Measurements from ENCODE around the gene OR14A16.

The OR14A16 gene, protein sequence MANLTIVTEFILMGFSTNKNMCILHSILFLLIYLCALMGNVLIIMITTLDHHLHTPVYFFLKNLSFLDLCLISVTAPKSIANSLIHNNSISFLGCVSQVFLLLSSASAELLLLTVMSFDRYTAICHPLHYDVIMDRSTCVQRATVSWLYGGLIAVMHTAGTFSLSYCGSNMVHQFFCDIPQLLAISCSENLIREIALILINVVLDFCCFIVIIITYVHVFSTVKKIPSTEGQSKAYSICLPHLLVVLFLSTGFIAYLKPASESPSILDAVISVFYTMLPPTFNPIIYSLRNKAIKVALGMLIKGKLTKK

DNA sequence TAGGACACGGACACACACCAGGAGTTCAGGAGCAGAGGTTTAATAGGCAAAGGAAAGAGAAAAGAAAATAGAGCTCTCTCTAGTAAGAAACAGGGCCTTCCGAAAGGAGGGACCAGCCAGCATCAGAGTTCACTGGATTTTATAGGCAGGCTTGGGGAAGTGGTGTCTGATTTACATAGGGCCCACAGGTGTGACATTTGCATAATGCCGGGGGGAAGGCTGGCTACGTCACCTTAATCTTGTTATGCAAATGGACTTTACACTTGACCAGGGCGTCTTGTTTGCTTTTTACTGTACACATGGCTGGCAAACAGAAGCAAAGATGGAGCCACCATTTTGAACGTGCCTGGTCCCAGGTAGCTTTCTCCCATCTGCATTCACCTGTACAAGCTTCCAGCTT lies at the start of gene OR14A16:
Gene OR14A16 (minus strand): TSS at position 97 of the 400 bp plus-strand sequence. CDS start 8,390 bp downstream, outside the sequence.
- DNase-seq (ENCODE audit: low spot score) (no peak), FAIRE-seq (no peak)

DNA sequence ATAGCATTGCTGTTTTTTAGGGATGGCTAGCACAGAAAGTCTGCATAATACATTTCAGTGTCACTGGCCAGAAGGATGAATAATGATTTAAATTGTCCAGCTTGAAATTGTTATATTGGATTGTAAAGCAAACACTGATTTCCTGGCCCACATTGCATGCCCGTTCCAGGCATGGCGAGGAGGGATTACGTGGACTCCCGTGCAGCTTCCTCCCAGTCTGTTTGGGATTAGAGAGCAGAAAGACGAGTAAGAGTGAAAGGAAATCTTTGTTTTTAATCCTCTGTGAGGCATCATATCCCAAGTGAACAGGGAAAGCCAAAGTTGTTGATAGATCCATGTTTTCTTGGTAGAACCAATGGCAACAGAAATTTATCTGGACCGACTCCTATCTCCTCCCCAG lies 41.5 kb upstream of the OR14A16 start:
- FAIRE-seq (no peak), DNase-seq (ENCODE audit: low spot score) (no peak)

DNA sequence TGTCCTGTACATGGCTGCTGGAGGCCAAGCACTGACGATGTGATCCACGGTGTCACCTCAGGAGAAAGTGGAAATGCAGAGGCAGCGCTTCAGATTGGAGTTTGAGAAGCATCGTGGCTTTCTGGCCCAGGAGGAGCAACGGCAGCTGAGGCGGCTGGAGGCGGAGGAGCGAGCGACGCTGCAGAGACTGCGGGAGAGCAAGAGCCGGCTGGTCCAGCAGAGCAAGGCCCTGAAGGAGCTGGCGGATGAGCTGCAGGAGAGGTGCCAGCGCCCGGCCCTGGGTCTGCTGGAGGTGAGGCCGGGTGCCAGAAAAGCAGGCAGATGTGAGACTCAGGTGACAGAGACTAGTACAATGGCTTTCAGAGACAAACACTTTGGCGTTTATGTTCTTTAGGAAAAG lies 40.7 kb upstream of the OR14A16 start:
- FAIRE-seq (no peak), DNase-seq (ENCODE audit: low spot score) (no peak)

DNA sequence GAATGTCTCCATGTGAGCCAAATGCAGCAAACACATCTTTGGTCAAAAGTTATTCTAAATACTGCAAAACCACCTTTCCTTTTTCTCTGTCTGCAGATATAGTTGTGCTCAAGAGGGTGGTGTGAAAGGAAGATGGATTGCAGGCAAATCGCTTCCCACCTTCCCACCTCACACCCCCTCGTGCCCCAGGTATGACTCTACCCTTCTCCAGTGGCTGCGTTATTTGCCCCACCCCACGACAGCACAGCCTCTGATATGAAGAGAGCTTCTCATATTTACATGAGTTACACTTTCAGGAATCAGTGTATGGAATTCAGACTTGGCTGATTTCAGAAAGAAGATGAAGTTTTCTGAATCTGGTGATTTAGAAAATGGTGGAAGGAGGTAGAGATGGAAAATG lies 38.8 kb upstream of the OR14A16 start:
- DNase-seq (ENCODE audit: low spot score) (no peak), FAIRE-seq (no peak)

DNA sequence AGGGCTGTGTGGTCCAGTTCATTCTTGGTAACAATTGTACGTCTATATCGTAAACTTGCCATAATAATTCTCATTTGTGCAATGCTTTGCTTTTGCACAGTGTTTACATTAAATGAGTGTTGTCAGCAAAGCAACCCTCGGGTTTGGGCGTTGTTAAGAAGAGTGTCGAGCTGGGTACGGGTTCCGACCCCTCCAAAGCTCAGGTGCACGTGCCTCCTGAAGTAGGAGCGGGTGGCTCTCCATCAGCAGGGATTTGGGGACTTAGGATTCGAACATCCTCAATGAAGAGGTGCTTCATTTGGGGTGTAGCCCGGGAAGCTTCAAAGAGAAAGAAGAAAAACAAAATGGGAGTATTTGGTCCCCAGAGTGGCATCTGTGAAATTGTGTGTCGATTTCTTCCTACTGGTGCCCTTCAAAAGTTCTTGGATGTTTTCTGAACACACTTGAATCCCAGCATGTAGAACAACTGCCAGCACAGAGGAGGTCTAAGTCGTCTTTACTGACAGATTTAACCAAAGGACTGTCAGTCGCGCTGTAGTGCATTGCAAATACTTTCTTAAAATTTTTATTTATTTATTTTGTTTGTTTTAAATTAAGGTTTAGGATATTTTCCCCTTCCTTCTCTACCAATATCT lies 34.2 kb upstream of the OR14A16 start:
- no peak for FAIRE-seq
- DNase-seq (ENCODE audit: low spot score), result no peak

DNA sequence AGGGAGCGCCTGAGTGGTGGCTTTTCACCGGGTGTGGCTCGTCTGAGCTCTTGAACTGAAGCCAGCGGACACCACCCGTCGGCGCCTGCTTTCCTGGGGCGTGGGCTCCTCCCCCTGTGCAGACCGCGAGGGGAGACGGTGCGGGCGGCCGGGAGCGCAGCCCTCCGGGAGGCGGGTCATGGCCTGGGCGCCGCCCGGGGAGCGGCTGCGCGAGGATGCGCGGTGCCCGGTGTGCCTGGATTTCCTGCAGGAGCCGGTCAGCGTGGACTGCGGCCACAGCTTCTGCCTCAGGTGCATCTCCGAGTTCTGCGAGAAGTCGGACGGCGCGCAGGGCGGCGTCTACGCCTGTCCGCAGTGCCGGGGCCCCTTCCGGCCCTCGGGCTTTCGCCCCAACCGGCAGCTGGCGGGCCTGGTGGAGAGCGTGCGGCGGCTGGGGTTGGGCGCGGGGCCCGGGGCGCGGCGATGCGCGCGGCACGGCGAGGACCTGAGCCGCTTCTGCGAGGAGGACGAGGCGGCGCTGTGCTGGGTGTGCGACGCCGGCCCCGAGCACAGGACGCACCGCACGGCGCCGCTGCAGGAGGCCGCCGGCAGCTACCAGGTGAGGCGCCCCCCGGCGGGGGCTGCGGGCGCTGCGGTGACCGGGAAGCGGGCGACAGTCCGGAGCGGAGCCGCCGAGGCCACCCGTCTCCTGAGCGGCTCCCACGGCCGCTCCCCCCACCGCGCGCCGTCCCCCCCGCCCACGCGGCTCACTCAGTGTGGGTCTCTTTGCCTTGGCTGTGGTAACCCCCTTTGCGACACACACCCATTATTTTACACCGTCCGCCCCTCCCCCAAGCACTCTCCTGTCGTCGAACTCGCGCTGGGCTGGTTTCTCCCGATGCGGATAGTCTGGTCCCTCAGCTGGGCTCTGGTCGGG lies 33.4 kb upstream of the OR14A16 start, which contains the start of gene TRIM58:
Gene TRIM58 (plus strand): TSS at position 119 of the 916 bp plus-strand sequence. CDS start 60 bp downstream, at position 179.
- DNase-seq (ENCODE audit: low spot score), result no peak
- FAIRE-seq, result no peak

DNA sequence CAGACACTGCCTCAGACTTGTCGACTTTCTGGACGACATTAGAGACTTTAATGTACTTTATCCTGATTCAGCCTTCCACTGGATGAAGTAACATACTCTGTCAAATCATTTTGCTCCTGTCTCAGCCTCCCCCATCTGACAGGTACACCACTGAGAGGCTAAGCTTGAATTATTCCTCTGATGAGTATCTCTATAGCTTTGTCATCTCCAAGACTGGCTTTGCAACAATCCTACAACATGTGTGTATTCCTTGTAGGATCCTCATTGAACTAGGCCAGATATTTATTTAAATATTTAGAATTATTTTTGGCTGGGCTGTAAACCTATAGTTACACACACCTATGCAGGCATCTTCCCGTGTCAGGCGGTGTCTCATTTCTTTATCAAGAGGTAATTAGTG lies 32.0 kb upstream of the OR14A16 start:
- FAIRE-seq (no peak), DNase-seq (ENCODE audit: low spot score) (no peak)

DNA sequence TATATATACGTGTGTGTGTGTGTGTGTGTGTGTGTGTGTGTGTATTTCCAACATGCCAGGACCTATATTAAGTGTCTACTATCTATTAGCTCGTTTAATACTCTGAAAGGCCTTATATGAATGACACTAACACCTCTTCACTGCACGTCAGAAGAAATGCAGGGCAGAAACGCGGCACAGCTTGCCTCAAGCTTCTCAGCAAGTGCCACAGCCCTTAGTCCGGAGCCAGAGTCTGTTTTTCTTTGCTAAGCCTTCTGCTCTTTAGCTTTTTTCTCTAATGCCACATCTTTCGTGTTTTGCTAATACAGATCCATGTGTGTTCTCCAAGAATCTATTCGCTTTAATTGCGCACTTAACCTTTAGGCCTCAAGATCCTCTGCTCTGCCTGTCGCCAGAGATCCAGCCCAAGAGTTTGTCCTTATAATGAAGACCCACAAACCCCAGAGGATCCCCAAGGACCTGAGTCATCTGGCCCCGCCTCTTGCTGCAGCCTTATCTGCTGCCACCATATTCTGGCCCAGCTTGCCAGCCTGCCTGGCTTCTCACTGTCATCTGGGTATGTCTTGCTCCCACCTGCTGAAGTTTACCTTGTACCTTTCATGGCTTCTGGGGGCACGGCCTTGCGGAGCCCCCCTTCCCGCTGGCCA lies 31.1 kb upstream of the OR14A16 start:
- FAIRE-seq (no peak), DNase-seq (ENCODE audit: low spot score) (no peak)

DNA sequence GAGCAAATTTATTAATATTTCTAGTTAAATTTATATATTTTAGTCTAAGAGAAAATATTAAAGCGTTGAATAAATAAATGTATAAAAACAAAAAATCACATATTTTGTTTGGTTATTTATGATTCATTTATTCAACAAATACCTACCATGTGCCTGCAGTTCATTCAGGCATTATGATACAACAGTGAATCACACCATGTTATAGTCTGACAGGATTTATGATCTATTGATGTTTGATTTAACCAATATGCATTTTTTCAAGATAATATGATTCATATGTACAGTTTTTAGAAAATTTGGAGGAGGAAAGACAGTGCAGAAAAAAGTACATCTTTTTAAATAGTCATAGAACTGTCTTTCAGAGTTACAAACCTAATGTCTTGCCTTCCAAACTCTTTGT lies 25.7 kb upstream of the OR14A16 start:
- FAIRE-seq, result no peak
- DNase-seq (ENCODE audit: low spot score), result no peak

DNA sequence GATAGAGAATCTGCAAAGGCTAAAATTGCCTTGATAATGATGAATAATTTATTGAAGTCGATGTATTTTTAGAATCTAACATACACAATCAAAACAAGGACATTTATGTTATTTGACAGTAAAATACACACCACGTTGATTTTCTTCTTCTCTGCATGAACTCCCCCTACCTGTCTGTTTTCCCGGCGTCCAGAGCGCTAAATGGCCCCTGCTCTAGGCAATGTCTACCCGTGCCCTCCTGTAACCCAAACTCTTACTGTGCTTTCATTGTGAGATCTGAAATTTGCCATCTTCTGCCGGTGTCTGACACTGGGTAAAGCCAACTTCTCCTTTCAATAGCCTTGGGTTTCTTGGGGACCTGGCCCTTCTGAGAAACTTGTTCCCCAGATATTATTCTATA lies 24.4 kb upstream of the OR14A16 start:
- FAIRE-seq (no peak), DNase-seq (ENCODE audit: low spot score) (no peak)

DNA sequence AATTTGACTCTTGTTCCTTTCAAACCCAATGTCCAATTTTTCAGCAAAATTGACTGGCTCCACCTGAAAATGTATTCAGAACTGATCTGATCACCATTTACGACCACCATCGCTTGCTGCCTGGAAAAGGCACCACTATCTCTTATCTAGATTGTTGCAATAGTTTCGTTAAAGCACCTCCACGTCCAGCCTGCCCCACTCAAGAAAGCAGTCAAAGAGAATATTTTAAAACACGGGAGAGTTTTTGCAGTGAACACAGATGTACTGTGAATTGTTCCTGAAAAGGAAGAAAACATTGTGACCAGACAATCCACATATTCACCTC lies 21.7 kb upstream of the OR14A16 start:
- DNase-seq (ENCODE audit: low spot score), result no peak
- FAIRE-seq, result no peak

DNA sequence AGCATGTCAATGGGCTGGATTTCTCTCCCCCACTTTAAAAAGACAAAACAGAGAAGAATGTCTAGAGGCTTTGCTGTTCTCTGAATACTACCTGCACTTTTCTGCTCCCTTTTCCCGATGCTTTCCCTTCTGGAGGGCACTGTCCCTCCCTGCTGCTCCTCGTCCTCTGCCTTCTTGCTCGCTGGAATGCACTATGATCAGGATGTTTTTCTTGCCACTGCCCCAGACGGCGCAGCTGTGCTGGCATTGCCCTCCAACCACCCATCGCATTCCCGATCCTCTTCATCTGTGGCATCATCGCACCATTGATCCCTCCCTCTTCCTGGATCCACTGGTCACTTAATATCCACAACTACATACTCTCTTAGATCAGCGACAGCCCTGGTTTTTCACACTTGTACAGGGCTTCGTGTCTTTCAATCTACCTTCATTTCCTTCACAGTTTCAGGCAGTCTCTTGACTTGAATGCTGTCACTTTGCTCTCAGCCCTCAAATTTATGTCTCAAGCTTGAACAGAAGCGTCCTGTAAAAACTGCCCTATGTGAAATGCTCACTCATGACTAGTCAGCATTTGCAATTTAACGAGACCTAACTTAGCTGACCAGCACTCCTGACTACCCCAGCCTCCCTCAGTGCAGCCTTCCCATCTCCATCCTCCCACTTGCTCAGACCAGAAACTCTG lies 21.2 kb upstream of the OR14A16 start:
- DNase-seq (ENCODE audit: low spot score) (no peak), FAIRE-seq (no peak)

DNA sequence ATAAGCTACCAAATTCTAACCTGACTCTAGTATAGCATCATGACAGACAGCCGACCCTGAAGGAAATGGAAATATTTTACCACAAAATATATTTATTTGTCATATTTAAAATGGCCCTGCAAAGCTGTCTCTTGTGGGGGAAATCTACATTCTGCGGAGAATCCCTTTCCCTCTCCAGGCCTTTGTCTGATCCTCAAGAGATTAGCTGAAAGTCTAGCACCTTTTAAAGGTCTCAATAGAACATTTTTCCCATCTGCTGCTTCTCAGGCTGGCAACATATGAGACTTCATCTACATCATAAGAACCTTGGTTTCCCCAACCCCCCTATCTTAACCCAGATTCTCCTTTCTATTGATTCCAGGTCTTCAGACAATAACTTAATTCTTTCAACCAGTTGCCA lies 19.5 kb upstream of the OR14A16 start:
- no peak for FAIRE-seq

DNA sequence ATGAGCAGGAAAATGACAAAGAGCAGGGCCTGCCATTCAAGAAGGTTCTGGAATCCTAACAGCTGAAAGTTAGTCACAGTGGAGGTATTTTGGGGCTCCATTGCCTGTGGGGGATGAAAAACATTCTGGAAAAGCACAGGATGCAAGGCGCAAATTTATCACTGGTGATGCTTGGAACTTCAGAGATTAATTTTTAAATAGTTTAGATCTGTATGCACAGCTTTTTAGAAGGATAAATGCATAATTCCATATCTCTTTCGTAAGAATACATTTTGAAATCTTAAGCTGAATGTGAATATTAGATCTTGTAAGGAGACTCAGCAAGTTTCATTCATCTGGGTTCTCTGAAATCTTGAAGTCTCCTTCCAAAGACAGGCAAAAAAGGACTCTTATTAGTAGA lies 17.9 kb upstream of the OR14A16 start, which contains the start of gene OR11L1:
Gene OR11L1 (minus strand): TSS at position 101 of the 400 bp plus-strand sequence. CDS start 0 bp downstream, at position 101.
- no peak for FAIRE-seq
- DNase-seq (ENCODE audit: low spot score), result no peak

More for the DNA sequence above, 19.5 kb upstream of the OR14A16 start:
- no peak for DNase-seq (ENCODE audit: low spot score)

DNA sequence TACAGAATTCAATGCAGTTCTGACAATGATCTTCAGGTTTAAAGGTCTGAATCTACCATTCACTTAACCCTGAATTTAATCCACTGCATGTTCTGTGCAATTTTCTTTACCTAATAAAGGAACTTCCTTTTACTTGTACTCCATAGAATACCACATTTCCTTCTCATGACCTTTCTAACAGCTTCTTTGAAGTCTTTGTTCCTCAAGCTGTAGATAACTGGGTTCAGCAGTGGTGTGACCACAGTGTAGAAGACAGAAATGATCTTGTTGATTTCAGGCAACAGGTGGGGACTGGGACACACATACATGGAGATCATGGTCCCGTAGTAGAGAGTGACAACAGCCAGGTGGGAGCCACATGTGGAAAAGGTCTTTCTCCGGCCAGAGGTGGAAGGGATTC lies 16.9 kb upstream of the OR14A16 start:
- FAIRE-seq (no peak), DNase-seq (ENCODE audit: low spot score) (no peak)

DNA sequence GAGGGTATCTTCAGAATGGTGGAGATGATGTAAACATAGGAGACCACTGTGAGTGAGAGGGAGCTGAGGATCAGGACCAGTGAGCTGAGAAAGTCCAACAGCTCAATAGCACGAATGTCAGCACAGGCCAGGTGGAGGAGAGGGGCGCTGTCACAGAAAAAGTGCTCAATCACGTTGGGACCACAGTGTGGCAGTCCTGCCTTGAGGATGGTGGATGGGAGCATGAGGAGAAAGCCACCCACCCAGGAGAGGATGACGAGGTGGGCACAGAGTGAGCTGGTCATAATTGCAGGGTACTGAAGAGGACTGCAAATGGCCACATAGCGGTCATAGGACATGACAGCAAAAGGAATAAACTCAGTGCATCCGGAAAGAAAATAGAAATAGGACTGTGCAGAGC lies 9.7 kb upstream of the OR14A16 start:
- no peak for DNase-seq (ENCODE audit: low spot score)
- FAIRE-seq, result no peak

DNA sequence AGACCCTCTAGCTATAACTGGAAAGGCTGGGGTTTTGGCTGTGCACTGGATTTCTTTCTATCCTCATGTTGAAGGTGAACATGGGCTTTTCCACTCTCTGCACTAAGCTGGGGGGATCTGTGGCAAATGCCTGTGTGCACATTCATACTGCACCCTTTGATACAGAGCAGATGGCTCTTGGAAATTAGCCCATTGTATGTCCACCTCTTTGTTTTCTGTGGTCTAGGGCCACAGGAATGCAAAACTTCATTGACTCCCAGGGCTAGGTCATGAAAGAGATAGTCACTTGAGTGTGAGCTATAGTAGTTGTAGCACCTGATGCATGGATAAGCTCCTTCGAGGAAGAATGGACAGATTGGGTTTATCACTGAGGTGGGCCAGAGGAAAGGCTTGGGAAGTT lies 5.7 kb upstream of the OR14A16 start:
- no peak for DNase-seq (ENCODE audit: low spot score)
- FAIRE-seq, result no peak

DNA sequence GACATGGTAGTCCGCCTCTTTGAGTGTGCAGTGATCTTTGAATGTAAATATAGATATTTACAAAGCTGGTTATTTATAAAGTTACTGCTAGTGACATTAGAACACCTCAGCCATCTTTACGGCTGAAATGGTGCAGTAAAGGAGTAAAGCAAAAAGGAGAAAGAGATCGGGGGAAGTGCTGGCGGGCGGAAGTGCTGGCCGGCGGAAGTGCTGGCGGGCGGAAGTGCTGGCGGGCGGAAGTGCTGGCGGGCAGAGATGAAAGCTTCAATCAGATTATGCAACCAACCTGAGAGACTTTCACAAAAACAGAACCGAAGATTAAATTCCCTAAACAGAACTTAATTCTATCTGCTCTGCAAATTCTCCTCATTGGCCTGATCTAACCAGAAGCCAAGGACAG lies 1.4 kb upstream of the OR14A16 start:
- DNase-seq (ENCODE audit: low spot score) (no peak), FAIRE-seq (no peak)

DNA sequence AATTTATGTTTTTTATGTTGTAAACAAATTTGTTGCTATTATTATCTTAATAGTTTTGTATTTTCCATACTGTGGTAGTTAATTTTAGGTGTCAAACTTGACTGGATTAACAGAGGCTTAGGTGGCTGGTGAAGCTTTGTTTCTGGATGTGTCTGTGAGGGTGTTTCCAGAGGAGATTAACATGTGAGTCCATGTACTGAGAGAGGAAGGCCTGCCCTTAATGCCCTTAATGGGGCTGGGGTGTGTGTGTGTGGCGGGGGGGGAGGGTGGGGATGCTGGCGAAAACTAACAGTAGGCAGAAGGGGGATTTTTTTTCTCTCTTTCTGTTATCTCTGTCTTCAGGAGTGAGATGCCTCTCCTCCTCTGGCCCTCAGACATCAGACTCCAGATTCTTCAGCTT lies 1.9 kb downstream of the OR14A16 start:
- FAIRE-seq (no peak), DNase-seq (ENCODE audit: low spot score) (no peak)

DNA sequence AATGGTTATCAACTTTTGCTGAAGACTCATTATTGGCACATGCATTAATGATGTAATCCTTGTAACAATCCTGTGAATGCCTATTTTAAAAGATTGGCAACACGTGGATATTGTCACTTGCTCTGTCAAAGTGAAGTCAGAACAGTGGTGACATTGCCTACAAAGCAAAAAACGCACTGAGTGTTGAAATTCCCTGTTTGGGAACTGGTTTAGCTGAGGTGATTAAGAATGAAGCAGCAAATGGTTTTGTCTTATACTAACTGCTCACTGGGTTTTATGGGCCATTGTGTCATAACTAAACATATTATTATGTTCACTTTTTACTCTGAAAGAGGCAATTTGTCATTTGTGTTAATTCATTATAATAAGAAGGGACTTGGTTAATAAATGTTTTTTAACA lies 11.3 kb downstream of the OR14A16 start:
- DNase-seq (ENCODE audit: low spot score) (no peak), FAIRE-seq (no peak)

DNA sequence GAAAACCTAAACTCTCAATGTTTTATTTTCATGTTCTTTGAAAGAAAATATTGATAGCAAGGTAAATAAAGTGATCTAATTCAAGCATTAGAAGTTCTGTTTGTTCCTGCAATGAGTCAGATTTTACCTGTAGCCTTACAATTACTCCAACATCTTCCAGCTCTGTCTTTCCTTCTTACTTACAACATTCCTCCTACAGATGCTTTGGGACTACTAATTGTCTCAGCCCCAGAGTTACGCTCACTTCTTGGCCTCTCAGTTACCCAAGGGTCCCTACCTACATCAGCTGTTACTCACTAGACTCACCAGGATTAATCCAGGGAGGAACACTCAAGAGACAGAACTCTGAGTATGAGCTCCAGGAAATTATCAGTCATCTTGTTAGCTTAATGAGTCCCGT lies 26.4 kb downstream of the OR14A16 start:
- FAIRE-seq (no peak), DNase-seq (ENCODE audit: low spot score) (no peak)
